HG02571 (cell line): ENCODE results near the gene STYXL1.
A peak's percentile ranks its signal among the peaks of the same experiment; 100 is the strongest.
"Not testable (repeated sequence)": the region's sequence is repeated elsewhere in the genome, so short reads cannot be mapped to it uniquely, and the experiment has no call there.

Experiments used
- ATAC-seq: cut with Tn5 transposase; IDR thresholded peaks from one replicate; pipeline ENCODE4 v1.9.1; 2021; ENCODE audit warnings: mild to moderate bottlenecking, moderate library complexity; ENCODE audit not compliant: unreplicated experiment

Gene STYXL1

DNA sequence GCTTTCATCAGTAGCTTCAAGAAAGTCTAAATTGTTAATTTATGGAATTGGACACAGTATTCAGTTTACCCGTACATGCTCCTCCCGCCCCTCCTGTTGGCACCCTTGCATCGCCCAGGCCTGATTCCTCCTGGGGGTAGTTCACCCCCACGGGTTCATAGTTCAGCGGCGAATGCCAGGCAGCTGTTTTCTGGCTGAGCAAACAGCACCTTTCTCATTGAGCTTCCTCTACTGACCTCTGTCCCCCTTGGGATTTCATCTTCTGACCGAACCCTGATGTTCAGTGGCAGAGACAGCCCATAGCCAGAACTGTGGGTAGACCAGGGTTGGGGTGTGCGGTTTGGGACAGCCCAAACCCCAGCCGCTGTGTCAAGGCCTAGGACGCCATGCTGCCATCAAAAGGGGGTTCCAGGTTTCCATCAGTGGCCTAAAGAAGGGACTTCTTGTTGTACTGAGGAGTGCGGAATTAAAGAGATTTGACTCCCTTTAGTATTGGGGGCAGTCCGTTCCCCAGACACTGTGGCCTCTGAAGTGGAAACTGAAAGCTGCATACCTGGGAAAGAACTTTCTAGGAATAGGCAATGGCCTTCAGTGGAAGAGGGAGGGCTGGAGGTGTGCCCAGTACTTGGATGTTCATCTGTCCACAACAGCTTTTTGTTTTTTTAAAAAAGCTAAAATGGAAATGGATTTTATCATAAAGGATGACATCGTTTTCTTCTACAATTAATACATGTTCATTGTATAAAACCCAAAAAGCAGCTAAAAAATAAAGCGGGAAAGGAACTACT lies 19.1 kb upstream of the STYXL1 start:
- no peak for ATAC-seq

DNA sequence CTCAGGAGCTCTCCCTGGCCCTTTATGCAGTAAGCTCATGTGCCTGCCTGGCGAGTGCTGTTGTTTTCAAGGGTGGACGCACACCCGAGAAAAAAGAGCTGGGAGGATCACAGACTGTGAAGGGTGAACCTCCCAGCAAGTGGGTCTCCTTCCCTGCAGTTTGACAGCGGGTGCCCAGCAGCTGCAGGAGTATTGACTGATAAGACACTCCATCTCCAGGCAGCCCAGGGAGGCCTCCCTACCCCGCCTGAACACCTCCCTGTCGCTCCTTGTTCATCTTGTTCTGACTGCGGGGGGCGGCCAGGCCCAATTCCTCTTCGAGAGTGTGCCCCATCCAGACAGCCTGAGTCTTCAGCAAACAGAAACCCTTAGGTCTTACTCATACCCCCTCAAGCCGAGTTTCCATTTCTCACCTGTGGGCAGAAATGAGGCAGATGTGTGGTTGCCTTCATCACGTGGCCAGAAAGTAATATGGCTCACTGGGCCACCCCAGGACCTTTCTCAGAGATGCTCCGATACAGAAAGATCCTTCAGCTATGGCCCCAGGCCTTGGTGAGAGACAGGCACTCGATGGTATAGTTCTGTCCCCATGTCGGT lies 17.3 kb upstream of the STYXL1 start:
- no peak for ATAC-seq

- no peak for ATAC-seq
Observed at GRCh38 chr7:76064208-76064970, 16.6 kb upstream of the STYXL1 start.

GRCh38 chr7:76063525-76063924 lies 15.7 kb upstream of the STYXL1 start:
- no peak for ATAC-seq

DNA sequence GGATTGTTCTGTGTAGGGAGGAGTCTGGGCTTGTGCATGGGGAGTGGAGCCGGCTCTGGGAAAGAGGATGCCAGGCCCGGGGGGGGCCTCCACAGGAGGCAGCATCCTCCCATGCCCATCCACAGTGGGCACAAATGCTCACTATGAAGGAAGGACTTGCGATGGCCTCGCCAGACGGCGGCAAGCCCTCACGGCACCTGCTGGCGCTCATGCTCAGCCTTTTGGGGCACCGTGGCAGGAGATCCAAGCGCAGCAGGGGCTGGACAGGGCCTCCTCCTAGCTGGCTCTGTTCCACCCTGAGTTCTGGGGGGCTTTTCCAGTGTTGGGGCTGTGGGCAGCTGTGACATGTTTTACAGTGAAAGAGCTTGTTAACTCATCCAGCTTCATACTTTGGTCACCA lies 15.3 kb upstream of the STYXL1 start:
- no peak for ATAC-seq

DNA sequence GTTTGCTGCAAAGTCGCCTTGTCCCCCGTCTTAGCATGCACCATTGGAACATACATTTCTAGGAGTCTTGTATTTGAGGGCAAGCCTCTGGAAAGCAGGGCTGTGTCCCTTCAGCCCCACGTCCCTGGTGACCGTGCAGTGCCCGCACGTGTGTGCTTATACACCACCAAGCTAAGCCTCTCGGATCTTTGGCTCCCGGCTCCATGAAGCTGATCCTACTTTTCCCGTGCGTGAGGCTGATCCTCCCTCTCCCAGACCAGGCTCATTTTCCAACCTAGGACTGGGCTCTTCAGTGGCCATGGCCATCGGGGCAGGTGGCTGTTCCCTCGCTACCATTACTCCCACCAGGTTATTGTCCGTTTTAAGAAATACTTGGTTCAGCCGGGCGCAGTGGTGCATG lies 14.5 kb upstream of the STYXL1 start:
- no peak for ATAC-seq

GRCh38 chr7:76060842-76061241 lies 13.0 kb upstream of the STYXL1 start:
- ATAC-seq: no peak

DNA sequence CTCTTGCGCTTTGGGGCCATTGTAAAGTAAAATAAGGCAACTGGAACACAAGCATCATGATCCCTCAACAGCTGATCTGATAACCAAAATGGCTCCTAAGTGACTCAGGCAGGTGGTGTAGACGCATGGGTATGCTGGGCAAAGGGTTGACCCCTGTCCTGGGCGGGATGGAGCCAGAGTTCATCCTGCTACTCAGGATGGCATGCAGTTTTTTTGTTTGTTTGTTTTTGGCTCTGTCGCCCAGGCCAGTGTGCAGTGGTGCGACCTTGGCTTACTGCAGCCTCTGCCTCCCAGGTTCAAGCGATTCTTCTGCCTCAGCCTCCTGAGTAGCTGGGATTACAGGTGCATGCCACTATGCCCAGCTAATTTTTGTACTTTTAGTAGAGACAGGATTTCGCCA lies 10.9 kb upstream of the STYXL1 start:
- not testable (repeated sequence) for ATAC-seq

GRCh38 chr7:76057813-76058145 lies 10.0 kb upstream of the STYXL1 start:
- ATAC-seq: no peak

DNA sequence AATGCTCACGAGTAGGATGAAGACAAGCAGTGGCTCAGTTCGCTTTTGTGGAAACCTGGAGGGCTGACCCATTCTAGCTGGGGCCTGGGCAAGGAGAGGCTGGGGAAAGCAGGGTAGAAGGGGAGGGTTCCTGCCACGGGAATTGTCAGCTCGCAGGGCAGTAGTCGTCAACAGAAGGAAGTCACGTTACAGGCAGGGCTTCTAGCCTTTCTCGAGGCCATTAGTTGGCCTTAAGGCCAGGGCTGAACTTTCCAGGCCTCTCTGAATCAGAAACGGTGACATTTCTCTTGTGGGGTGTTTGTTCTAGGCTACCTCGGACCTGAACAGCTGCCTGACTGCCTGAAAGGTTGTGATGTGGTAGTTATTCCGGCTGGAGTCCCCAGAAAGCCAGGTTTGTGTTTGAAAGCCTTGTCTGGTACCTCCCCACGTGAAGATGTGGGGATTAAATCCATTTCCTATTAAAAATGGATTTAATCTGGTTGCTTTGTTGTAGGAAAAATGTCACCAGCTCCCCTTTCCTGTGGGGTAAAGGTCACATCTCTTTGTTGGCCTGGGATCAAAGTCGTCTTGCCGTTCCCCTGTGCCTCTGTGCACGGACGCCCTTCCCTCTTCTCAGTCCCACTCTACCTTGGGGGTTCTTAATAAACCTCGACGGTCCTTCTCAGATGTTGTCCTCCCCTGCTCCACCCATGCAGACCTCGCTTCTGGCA lies 9.5 kb upstream of the STYXL1 start:
- ATAC-seq: no peak

GRCh38 chr7:76056241-76056640 lies 8.4 kb upstream of the STYXL1 start:
- no peak for ATAC-seq

DNA sequence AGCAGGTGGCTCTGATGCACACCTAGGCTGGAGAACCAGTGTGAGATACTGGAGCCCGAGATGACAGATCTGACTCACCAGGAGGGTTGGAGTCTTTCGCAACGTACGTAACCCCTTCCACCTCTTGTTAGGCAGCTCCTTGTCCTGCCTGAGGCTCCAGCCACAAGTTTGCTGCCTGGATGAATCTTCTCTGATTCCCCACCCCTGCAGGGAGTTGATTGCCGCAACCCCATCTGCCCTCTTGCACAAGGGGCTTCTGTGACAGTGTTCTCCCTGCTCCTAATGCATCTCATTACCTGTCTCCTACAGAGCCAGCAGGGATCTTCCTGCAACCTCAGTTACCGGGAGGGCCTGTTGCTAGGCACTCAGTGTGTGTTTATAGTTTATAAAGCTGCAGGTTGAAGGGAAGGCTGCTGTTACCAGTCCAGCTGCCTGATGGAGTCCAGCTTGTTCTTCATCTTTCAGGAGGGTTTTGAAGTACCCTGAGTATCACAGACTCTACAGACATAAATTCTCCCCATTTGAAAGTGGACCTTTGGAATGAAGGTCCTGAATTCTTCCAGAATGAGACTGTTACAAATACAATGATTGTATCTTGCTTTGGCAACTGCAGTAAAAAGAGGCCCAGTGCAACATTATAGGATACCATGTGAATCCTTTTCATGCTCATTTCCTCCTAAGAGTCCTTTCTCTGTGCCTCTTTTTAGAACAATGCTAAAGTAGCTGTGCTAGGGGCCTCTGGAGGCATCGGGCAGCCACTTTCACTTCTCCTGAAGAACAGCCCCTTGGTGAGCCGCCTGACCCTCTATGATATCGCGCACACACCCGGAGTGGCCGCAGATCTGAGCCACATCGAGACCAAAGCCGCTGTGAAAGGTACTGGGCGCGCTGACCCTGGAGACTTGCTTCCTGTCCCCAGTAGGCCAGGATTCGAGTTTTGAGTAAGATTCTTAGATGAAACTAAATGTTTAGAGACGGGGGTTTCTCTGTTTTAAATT lies 6.6 kb upstream of the STYXL1 start:
- no peak for ATAC-seq

GRCh38 chr7:76053461-76053860 lies 5.7 kb upstream of the STYXL1 start:
- ATAC-seq: no peak

DNA sequence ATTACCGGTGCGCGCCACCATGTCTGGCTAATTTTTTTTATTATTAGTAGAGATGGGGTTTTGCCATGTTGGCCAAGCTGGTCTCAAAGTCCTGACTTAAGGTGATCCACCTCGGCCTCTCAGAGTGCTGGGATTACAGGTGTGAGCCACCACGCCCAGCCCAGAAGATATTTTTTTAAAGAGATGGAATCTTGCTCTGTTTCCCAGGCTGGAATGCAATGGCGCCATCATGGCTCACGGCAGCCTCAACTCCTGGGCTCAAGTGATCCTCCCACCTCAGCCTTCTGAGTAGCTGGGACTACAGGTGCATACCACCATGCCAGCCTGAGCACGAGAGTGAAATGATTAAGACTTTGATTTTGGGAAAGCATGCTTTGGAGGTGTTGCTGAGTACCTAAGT lies 4.9 kb upstream of the STYXL1 start:
- ATAC-seq: not testable (repeated sequence)

- ATAC-seq: no peak
Observed at GRCh38 chr7:76051840-76052239, 4.0 kb upstream of the STYXL1 start.

DNA sequence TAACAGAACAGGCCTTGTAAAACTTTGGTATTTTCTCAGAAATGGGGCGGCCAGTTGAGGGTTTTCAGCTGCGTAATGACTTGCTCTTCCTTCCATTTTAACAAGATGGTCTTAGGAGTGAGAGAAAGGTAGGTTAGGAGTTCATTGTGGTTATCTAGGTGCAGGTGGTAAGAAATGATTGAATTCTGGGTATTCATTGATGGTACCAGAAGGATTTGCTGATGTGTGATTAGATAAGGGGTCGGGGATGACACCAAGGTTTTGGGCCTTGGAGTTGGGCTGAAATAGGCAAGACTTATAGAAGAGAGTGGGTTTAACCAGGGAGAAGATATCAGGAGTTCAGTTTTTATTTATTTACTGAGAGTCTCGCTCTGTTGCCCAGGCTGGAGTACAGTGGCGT lies 2.7 kb upstream of the STYXL1 start:
- ATAC-seq: no peak

DNA sequence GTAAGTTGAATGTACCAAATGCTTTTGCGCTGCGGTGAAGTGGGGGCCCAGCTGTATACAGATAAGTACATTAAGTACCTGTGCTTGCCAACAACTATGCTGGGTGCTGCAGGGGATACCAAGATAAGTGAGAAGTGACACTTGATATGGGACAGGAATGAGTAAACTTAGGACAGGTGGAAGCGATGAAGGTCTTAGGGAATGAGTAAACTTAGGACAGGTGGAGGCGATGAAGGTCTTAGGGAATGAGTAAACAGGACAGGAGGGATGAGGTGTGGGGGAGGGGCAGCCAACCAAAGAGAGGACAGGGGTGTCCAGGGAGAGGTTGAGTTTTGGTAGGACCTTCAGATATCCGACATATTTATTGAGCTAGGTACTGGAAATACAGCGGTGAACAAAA lies 1.5 kb upstream of the STYXL1 start:
- no peak for ATAC-seq

GRCh38 chr7:76048668-76048988 lies 828 bp upstream of the STYXL1 start:
- ATAC-seq: no peak

DNA sequence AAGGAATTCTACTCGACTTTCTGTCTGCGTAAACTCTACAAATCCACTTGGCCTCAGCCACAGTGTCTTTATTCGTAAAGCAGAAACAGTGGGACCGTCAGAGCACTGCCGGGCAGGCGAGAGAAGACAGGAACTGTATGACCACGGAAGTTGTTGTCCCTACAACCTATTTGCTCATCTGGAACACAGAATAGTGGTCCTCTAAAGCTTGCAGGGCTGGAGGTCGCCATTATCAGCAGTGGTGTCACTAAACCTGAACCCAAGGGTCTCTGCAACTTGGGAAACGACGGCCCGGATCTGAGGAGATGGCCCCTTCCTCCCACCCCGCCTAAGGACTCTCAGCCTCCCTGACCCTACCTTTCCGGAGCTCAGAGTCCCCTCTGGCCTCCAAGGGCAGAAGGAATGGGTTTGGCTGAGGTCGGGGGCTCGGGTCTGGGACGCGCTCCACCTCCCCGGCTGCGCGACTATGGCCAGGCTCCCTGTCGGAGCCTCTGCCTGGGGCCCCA lies 442 bp downstream of the STYXL1 start:
- ATAC-seq: peak; percentile 5

GRCh38 chr7:76044375-76044865 lies 3.4 kb downstream of the STYXL1 start:
- no peak for ATAC-seq
